Heart left ventricle (tissue), 16 donors: ENCODE results near the gene ULK4. TPM values are rescaled to one million over a fixed set of nuclear protein-coding genes. Genes with fewer than 3 reads are reported as not detected.
A peak's percentile ranks its signal among the peaks of the same experiment; 100 is the strongest.

ENCODE experiments used
- ATAC-seq, 4 donors: fragments of 200-7000 bp; cut with Tn5 transposase; one replicate each; pipeline ENCODE4 v1.9.1; 2020 to 2022; ENCODE audit warnings: moderate library complexity in 4 of 4, mild to moderate bottlenecking in 3 of 4, moderate number of reproducible peaks in 1 of 4
- DNase-seq, 5 donors: peaks; one replicate each; pipeline ENCODE4 v3.0.0-alpha.2; 2020
- H3K27ac ChIP-seq, 12 donors: fragments of 200-600 bp; sonication (generic) in 4 of 12; one replicate each; pipeline versions ENCODE4 v1.5.0 to v1.8.0; 2016 to 2022; ENCODE audit warnings: mild to moderate bottlenecking in 2 of 12
- H3K27me3 ChIP-seq, 9 donors: fragments of 200-600 bp; sonication (generic) in 2 of 9; one replicate each; pipeline versions ENCODE4 v1.5.1 to v1.8.0; 2016 to 2022; ENCODE audit warnings: mild to moderate bottlenecking in 3 of 9
- H3K36me3 ChIP-seq, 9 donors: fragments of 200-600 bp; sonication (generic) in 2 of 9; one replicate each; pipeline versions ENCODE4 v1.5.0 to v1.8.0; 2018 to 2022; ENCODE audit warnings: mild to moderate bottlenecking in 2 of 9
- H3K4me1 ChIP-seq, 12 donors: fragments of 200-600 bp; sonication (generic) in 4 of 12; one replicate each; pipeline versions ENCODE4 v1.5.0 to v1.8.0; 2016 to 2022; ENCODE audit warnings: mild to moderate bottlenecking in 3 of 12
- H3K4me3 ChIP-seq, 12 donors: fragments of 200-600 bp; sonication (generic) in 4 of 12; one replicate each; pipeline versions ENCODE4 v1.5.0 to v1.8.0; 2017 to 2022; ENCODE audit warnings: mild to moderate bottlenecking in 9 of 12, moderate library complexity in 4 of 12
- H3K9me3 ChIP-seq, 12 donors: fragments of 200-600 bp; sonication (generic) in 4 of 12; one replicate each; pipeline versions ENCODE4 v1.5.0 to v1.8.0; 2016 to 2022; ENCODE audit warnings: mild to moderate bottlenecking in 1 of 12
- CTCF ChIP-seq, 12 donors: fragments of 200-600 bp; sonication (generic) in 4 of 12; IDR thresholded peaks; one replicate each; pipeline versions ENCODE4 v1.5.0 to v1.8.0; 2018 to 2022; ENCODE audit warnings: antibody characterized with exemption in 12 of 12, mild to moderate bottlenecking in 5 of 12
- POLR2A ChIP-seq, 2 donors: fragments of 450-650 bp; IDR thresholded peaks; one replicate each; pipeline ENCODE4 v1.6.1; 2017; ENCODE audit warnings: antibody characterized with exemption in 2 of 2, mild to moderate bottlenecking in 2 of 2, moderate library complexity in 2 of 2
- WGBS, 4 donors: extraction: QIAGEN DNeasy Blood & Tissue Kit in 2 of 4; methylation state at CpG; one replicate each; pipeline versions ENCODE4 v1.1.5 to v1.1.7; 2013 to 2018; 5-methylcytosine and 5-hydroxymethylcytosine counted together
- intact Hi-C, 10 donors: fragments of 100-400 bp; cut with DNase I; formaldehyde crosslinking; loops; one replicate each; pipeline versions ENCODE4 v1.11.1 to v1.14.2; 2022
- polyA plus RNA-seq, 2 donors: library from polyadenylated mRNA; stranded (reverse); fragments of 200-250 nt; gene quantifications; one replicate each; pipeline ENCODE4 v1.2.3, GENCODE V29; 2013
- total RNA-seq, 9 donors: library from RNA; depleted of rRNA in 2 of 9; stranded (reverse); fragments of >200 nt in 2 of 9; fragmentation: NEBNext Ultra II Directional in 3 of 9; extraction: Animal tissue kit (Norgen Biotek cat#: 25700) in 3 of 9; gene quantifications; one replicate each; pipeline versions ENCODE4 v1.1.0 to v1.2.4, GENCODE V29; 2016 to 2023
- donor health status: ischemic (EF 13 %, LVEDD 7.1; RV severe dilation, severe dysfunction).
- donor health status: healthy with polysubstance abuse.
- donor health status: DM: no; HTN: yes; CAD: no.
- donor health status: DM: no; HTN: no; CAD: no.
- donor health status: ischemic (EF 25% LVEDD 6.9; RV normal size, moderate dysfunction).
- donor health status: ischemic (EF 25% LVEDD 5.7; RV mildly dilated, moderate dysfunction).
- donor health status: healthy.
- donor health status: DM: yes; HTN: yes; CAD: no.
- donor health status: ischemic (EF 35%, LVEDD 5.7; RV mildly dilated, moderate dysfunction).
- donor health status: nonischemic (EF 11% LVEDD 7.7; RV severe dilation, severe dysfunction).
- donor health status: DM: yes; HTN: yes; CAD: no.
- donor health status: PGD.
- donor health status: ischemic (EF 29% LVEDD 5.4; RV normal size, mild dysfunction).
- donor health status: nonischemic (EF 23%, LVEDD 6.1; RV moderate dilation, normal function).

Gene ULK4
- total and polyA plus RNA-seq, 11 donors = 0.91 to 6.1 (median 2.1) TPM

GRCh38 chr3:41220906-41221677, 740.8 kb downstream of the ULK4 start:
- 74 to 77% (median 76%) methylated on average over 7 of the region's 7 CpGs for WGBS, 4 donors
- ATAC-seq = no peak
- TF ChIP-seq POLR2A (IDR thresholded peaks at IDR 0.05) = no peak
- no peak for TF ChIP-seq CTCF (IDR thresholded peaks at IDR 0.05)
- no peak for DNase-seq
- Histone ChIP-seq H3K4me3 (no peak overlapping the region), H3K27me3 (no peaks in the 10 kb centered on the region), H3K27ac (no peak overlapping the region), H3K4me1 (peaks cover 10 to 88% (median 75%) of the 10 kb centered on the region in 12 donors), H3K9me3 (no peaks in the 10 kb centered on the region), H3K36me3 (peaks cover 0 to 26% (median 18%) of the 10 kb centered on the region in 9 donors)
- intact Hi-C loops = no loop called here

DNA sequence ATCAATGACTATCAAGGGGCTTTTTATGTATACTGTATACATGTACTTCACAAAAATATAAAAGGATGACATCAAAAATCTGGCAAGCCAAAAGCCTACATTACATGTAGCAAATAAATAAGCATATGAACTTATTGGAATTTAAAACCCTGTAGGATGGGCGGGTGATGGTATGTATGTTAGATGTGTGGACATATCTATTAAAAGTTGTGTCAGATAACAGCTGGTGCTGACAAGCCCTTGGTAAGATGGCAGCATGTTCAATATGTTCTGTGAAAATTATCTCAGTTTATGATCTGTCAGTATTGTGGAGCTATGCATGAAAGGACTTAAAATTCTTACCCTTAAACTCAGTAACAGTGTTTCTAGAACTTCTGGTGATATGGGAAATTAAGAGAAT, 742.5 kb downstream of the ULK4 start:
- Histone ChIP-seq H3K27ac (no peak overlapping the region), H3K9me3 (no peaks in the 10 kb centered on the region), H3K4me3 (no peak overlapping the region), H3K36me3 (peaks cover 0 to 10% (median 1%) of the 10 kb centered on the region in 9 donors), H3K27me3 (no peaks in the 10 kb centered on the region), H3K4me1 (peaks cover 13 to 98% (median 87%) of the 10 kb centered on the region in 12 donors)
- ATAC-seq = no peak
- 68 to 91% (median 79%) methylated on average over 1 of the region's 1 CpG for WGBS, 4 donors
- no peak for DNase-seq
- no peak for TF ChIP-seq POLR2A (IDR thresholded peaks at IDR 0.05)
- TF ChIP-seq CTCF (IDR thresholded peaks at IDR 0.05) = no peak
- intact Hi-C loops = loop anchor here in 1 of 10 donors (10.0 kb wide), 1 partner anchor 665 kb away; no protein-coding TSS in a partner anchor

DNA sequence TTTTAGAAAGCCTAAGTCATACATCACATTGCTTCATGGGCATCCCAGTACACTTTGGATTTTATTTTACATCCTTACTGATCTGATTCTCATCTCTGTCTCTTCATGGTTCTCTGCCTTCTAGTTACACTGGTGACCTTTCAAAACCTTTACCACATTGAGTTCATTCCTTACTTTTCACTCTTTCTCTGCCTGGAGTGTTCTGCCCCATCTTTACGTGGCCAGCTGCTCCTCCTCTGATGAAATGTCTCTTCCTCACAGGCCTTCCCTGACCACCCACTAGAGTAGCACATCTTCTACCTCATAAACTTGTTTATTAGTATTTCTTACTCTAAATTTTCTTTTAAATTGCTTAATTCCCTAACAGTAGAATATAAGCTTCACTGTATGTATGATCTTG, 744.9 kb downstream of the ULK4 start:
- TF ChIP-seq CTCF (IDR thresholded peaks at IDR 0.05) (no peak), POLR2A (IDR thresholded peaks at IDR 0.05) (no peak)
- no peaks in the 10 kb centered on the region for H3K27me3 ChIP-seq
- H3K9me3 ChIP-seq = no peaks in the 10 kb centered on the region
- 36 to 56% (median 48%) methylated on average over 1 of the region's 1 CpG for WGBS, 4 donors
- H3K4me1 ChIP-seq = peaks cover 16 to 98% (median 84%) of the 10 kb centered on the region in 12 donors
- intact Hi-C loops = loop anchor here in 1 of 10 donors (10.0 kb wide), 1 partner anchor 668 kb away; no protein-coding TSS in a partner anchor
- no peak overlapping the region for H3K4me3 ChIP-seq
- DNase-seq (no peak), ATAC-seq (peak in 1 of 4 donors; percentile 24)
- H3K36me3 ChIP-seq = no peaks in the 10 kb centered on the region
- no peak overlapping the region for H3K27ac ChIP-seq

DNA sequence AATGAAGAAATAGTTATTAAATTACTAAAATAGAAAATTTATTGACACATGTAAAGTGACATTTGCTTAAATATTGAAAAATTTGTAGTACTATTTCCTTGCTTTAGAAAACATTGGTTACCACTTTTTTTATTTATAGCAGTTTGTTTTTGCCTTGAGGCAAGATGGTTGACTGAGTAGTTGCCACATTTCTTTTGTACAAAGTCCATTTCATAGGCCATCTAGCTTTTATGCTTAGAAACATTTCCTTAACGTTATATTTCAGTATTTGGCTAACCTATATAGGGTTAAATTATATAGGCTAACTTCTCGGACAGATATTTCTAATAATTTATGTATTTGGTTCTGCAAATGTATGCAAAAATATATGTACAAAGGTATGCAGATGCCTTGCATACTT, 745.5 kb downstream of the ULK4 start:
- Histone ChIP-seq H3K9me3 (no peaks in the 10 kb centered on the region), H3K27me3 (no peaks in the 10 kb centered on the region), H3K36me3 (peaks cover 0 to 4% (median 0%) of the 10 kb centered on the region in 9 donors), H3K4me3 (no peak overlapping the region), H3K27ac (no peak overlapping the region), H3K4me1 (peaks cover 16 to 98% (median 78%) of the 10 kb centered on the region in 12 donors)
- TF ChIP-seq CTCF (IDR thresholded peaks at IDR 0.05) (no peak), POLR2A (IDR thresholded peaks at IDR 0.05) (no peak)
- no peak for DNase-seq
- ATAC-seq = no peak
- WGBS, 4 donors = 71 to 79% (median 73%) methylated on average over 2 of the region's 2 CpGs
- intact Hi-C loops = loop anchor here in 1 of 10 donors (10.0 kb wide), 1 partner anchor 668 kb away; no protein-coding TSS in a partner anchor
